H1 (cell line): ENCODE measurements around the gene SHTN1. TPM values are rescaled to one million over a fixed set of nuclear protein-coding genes. Genes with fewer than 3 reads are reported as not detected.

ENCODE experiments used
- CBX8 ChIP-seq: fragments of 300-800, 300-1000 bp; sonication (generic); IDR thresholded peaks from 2 replicates; pipeline ENCODE4 v1.7.1; 2016; ENCODE audit warnings: low read depth, low read length, borderline replicate concordance
- CREB1 ChIP-seq: IDR thresholded peaks from 2 replicates; pipeline ENCODE4 v1.6.1; 2012; ENCODE audit warnings: inconsistent platforms
- CTBP2 ChIP-seq: IDR thresholded peaks from 2 replicates; pipeline ENCODE4 v1.7.0; 2011; ENCODE audit warnings: borderline replicate concordance, mild to moderate bottlenecking, moderate library complexity, mixed read lengths, low read length; ENCODE audit not compliant: insufficient read depth, insufficient read length
- EGR1 ChIP-seq: IDR thresholded peaks from 2 replicates; pipeline ENCODE4 v1.6.1; 2011; ENCODE audit warnings: low read depth, low read length, borderline replicate concordance
- EP300 ChIP-seq, 2 experiments: IDR thresholded peaks; 1 replicate in 1 of 2; 2 replicates in 1 of 2; pipeline ENCODE4 v1.6.1; 2011 to 2012; ENCODE audit warnings: low read depth in 2 of 2, low read length in 2 of 2, mild to moderate bottlenecking in 2 of 2, borderline replicate concordance in 1 of 2, inconsistent platforms in 1 of 2, moderate library complexity in 1 of 2
- HDAC6 ChIP-seq: IDR thresholded peaks from one replicate; pipeline ENCODE4 v1.7.1; 2012; ENCODE audit warnings: low read depth, mild to moderate bottlenecking, inconsistent platforms, low read length, moderate library complexity
- KDM5A ChIP-seq: fragments of 200-600 bp; IDR thresholded peaks from 2 replicates; pipeline ENCODE4 v1.7.1; 2012; ENCODE audit warnings: mild to moderate bottlenecking, low read length, inconsistent platforms, mixed read lengths
- NANOG ChIP-seq: IDR thresholded peaks from 2 replicates; pipeline ENCODE4 v1.6.1; 2011; ENCODE audit warnings: low read length, low read depth, mild to moderate bottlenecking, inconsistent platforms; ENCODE audit not compliant: insufficient read depth, poor library complexity, severe bottlenecking
- RXRA ChIP-seq: IDR thresholded peaks from 2 replicates; pipeline ENCODE4 v1.6.1; 2011; ENCODE audit warnings: low read depth, mild to moderate bottlenecking, low read length, moderate library complexity; ENCODE audit not compliant: insufficient read depth
- TAF7 ChIP-seq: optimal IDR thresholded peaks from 2 replicates; pipeline ENCODE3; 2011; ENCODE audit warnings: low read depth, mild to moderate bottlenecking, inconsistent platforms, low read length, moderate library complexity, borderline replicate concordance
- TBP ChIP-seq: IDR thresholded peaks from 2 replicates; pipeline ENCODE4 v1.6.1; 2011; ENCODE audit warnings: low read depth, low read length, improper control_type of control experiment
- polyA plus RNA-seq, 7 experiments: library from polyadenylated mRNA; depleted of rRNA in 3 of 7; stranded (reverse) in 5 of 7; unstranded in 2 of 7; fragments of >200 nt in 5 of 7; fragments of 200-250 nt in 2 of 7; gene quantifications; 1 replicate in 5 of 7; 2 replicates in 1 of 7; 4 replicates in 1 of 7; pipeline versions ENCODE4 v1.2.1 to v1.2.3, GENCODE V29; 2011 to 2013; ENCODE audit warnings: missing spikeins in 2 of 7, mixed read lengths in 2 of 7
- total RNA-seq: library from RNA; stranded (reverse); fragmentation: NEBNext Ultra II Directional; extraction: Animal tissue kit (Norgen Biotek cat#: 25700); gene quantifications from 2 replicates; pipeline ENCODE4 v1.2.1, GENCODE V29; 2021
- TF ChIP-seq, protein P1 (sequence below): fragments of 300-600 bp; sonication (generic); IDR thresholded peaks from 2 replicates; pipeline ENCODE4 v1.7.1; 2012; ENCODE audit warnings: low read length, moderate library complexity, mild to moderate bottlenecking, inconsistent platforms; ENCODE audit not compliant: insufficient replicate concordance

The SHTN1 gene
- total and polyA plus RNA-seq, 2 of the 8 experiments (the other 6 are each of a cell fraction or from before 2014, with no cell fraction given): 3.3 to 12.7 TPM

DNA sequence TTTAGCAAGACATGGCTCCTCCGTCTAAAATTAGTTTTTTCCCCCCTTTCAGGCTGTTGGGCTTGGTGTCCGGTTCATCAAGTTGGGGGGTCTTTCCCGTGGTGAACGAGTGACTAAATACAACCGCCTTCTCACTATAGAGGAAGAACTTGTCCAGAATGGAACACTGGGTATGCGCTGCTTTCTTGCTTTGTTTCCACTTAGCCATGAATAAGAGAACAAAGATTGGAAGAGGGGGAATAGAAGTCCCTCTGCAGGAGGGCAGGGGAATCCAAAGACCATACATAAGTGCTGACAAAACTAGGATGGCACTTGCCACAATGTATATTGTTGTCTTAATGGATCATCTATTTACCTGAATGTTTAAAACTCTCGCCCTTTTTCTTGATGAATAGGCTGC is 125.2 kb downstream of the SHTN1 start (continued):
- TF ChIP-seq, protein P1, sequence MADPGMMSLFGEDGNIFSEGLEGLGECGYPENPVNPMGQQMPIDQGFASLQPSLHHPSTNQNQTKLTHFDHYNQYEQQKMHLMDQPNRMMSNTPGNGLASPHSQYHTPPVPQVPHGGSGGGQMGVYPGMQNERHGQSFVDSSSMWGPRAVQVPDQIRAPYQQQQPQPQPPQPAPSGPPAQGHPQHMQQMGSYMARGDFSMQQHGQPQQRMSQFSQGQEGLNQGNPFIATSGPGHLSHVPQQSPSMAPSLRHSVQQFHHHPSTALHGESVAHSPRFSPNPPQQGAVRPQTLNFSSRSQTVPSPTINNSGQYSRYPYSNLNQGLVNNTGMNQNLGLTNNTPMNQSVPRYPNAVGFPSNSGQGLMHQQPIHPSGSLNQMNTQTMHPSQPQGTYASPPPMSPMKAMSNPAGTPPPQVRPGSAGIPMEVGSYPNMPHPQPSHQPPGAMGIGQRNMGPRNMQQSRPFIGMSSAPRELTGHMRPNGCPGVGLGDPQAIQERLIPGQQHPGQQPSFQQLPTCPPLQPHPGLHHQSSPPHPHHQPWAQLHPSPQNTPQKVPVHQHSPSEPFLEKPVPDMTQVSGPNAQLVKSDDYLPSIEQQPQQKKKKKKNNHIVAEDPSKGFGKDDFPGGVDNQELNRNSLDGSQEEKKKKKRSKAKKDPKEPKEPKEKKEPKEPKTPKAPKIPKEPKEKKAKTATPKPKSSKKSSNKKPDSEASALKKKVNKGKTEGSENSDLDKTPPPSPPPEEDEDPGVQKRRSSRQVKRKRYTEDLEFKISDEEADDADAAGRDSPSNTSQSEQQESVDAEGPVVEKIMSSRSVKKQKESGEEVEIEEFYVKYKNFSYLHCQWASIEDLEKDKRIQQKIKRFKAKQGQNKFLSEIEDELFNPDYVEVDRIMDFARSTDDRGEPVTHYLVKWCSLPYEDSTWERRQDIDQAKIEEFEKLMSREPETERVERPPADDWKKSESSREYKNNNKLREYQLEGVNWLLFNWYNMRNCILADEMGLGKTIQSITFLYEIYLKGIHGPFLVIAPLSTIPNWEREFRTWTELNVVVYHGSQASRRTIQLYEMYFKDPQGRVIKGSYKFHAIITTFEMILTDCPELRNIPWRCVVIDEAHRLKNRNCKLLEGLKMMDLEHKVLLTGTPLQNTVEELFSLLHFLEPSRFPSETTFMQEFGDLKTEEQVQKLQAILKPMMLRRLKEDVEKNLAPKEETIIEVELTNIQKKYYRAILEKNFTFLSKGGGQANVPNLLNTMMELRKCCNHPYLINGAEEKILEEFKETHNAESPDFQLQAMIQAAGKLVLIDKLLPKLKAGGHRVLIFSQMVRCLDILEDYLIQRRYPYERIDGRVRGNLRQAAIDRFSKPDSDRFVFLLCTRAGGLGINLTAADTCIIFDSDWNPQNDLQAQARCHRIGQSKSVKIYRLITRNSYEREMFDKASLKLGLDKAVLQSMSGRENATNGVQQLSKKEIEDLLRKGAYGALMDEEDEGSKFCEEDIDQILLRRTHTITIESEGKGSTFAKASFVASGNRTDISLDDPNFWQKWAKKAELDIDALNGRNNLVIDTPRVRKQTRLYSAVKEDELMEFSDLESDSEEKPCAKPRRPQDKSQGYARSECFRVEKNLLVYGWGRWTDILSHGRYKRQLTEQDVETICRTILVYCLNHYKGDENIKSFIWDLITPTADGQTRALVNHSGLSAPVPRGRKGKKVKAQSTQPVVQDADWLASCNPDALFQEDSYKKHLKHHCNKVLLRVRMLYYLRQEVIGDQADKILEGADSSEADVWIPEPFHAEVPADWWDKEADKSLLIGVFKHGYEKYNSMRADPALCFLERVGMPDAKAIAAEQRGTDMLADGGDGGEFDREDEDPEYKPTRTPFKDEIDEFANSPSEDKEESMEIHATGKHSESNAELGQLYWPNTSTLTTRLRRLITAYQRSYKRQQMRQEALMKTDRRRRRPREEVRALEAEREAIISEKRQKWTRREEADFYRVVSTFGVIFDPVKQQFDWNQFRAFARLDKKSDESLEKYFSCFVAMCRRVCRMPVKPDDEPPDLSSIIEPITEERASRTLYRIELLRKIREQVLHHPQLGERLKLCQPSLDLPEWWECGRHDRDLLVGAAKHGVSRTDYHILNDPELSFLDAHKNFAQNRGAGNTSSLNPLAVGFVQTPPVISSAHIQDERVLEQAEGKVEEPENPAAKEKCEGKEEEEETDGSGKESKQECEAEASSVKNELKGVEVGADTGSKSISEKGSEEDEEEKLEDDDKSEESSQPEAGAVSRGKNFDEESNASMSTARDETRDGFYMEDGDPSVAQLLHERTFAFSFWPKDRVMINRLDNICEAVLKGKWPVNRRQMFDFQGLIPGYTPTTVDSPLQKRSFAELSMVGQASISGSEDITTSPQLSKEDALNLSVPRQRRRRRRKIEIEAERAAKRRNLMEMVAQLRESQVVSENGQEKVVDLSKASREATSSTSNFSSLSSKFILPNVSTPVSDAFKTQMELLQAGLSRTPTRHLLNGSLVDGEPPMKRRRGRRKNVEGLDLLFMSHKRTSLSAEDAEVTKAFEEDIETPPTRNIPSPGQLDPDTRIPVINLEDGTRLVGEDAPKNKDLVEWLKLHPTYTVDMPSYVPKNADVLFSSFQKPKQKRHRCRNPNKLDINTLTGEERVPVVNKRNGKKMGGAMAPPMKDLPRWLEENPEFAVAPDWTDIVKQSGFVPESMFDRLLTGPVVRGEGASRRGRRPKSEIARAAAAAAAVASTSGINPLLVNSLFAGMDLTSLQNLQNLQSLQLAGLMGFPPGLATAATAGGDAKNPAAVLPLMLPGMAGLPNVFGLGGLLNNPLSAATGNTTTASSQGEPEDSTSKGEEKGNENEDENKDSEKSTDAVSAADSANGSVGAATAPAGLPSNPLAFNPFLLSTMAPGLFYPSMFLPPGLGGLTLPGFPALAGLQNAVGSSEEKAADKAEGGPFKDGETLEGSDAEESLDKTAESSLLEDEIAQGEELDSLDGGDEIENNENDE: no peak
- TF ChIP-seq CREB1 (no peak), NANOG (no peak), CTBP2 (no peak), KDM5A (no peak), TAF7 (no peak), TBP (no peak), CBX8 (no peak), EP300 (IDR thresholded peaks at IDR 0.05; ENCODE audit: borderline replicate concordance in 1 of 2, low read depth in 2 of 2, low read length in 2 of 2) (no peak), RXRA (no peak), EGR1 (no peak), HDAC6 (no peak)
